Nephron progenitor cell (in vitro differentiated cells): ENCODE results near the gene SOX18.

Source experiments
- DNase-seq: peaks from one replicate; pipeline ENCODE4 v3.0.0; 2021
- H3K27ac Mint-ChIP-seq: 2 replicates; pipeline ENCODE4 v1.8.0; 2021; ENCODE audit warnings: mild to moderate bottlenecking, moderate library complexity, mixed read lengths
- H3K27me3 Mint-ChIP-seq: 2 replicates; pipeline ENCODE4 v1.8.0; 2021; ENCODE audit warnings: mild to moderate bottlenecking, low read depth, mixed read lengths; ENCODE audit not compliant: poor library complexity
- H3K36me3 Mint-ChIP-seq: 2 replicates; pipeline ENCODE4 v1.8.0; 2021; ENCODE audit warnings: low read depth, mixed read lengths
- H3K4me1 Mint-ChIP-seq: 2 replicates; pipeline ENCODE4 v1.8.0; 2021; ENCODE audit warnings: mixed read lengths
- H3K4me3 Mint-ChIP-seq: 2 replicates; pipeline ENCODE4 v1.8.0; 2021; ENCODE audit warnings: mild to moderate bottlenecking, moderate library complexity, mixed read lengths
- H3K9me3 Mint-ChIP-seq: 2 replicates; pipeline ENCODE4 v1.8.0; 2021; ENCODE audit warnings: mild to moderate bottlenecking, moderate library complexity, mixed read lengths
- TF ChIP-seq, protein P1 (sequence below): fragments of 200-600 bp; sonication (generic); IDR thresholded peaks from 2 replicates; pipeline ENCODE4 v1.5.0; 2021; ENCODE audit warnings: antibody characterized with exemption

Gene SOX18

DNA sequence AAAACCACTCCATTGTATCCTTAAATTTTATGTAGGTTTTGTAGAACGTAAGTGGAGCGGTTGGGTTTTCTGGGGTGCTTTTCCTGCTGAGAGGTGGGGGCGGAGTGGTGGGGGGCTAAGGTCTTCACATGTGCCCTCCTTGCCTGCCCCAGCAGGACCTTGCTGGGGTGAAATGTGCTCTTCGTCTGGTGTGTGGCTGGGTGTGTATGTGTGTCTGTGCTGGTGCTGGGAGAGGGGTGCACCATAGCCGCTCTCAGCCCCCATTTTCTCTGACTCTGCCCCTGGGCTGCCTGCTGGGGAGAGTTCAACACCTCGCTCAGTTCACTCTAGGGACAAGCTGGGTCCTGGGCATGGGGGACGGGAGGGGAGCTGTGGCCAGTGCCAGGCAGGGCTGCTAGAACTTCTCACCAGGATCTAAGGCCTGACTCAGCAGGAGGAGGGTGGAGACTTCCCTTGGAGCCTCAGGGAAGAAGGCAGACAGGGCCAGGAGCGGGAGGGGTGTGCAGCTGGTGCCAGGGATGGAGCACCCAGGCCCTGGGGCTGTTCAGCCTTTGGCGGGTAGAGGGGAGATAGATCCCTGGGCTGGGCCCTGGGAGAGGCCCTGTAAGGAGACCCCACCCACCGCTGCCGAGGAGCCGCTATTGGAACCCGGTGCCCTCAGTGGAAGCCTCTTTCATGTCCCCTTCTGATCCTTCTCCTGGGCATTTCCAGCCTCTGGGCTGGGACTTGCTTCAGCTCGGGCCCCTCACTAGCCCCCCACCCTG lies 4.8 kb downstream of the SOX18 start:
- Mint-ChIP-seq H3K27ac (no peak overlapping the region), H3K27me3 (peaks cover 88% of the 10 kb centered on the region), H3K9me3 (no peaks in the 10 kb centered on the region)

DNA sequence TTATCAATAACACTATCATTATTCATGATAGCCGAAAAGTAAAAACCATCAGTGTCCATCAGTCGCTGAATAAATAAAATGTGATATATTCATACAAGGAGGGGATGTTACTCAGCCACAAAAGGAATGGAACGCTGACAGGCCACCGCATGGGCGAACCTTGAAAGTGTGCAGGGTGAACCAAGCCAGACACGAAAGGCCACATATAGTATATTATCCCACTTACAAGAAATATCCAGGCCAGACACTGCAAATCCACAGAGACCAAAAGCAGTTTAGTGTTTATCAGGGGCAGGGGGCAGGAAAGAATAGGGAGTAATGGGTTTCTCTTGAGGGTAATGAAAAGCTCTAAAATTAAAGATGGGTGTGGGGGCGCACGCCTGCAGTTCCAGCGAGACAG lies 5.7 kb downstream of the SOX18 start:
- TF ChIP-seq, protein P1, sequence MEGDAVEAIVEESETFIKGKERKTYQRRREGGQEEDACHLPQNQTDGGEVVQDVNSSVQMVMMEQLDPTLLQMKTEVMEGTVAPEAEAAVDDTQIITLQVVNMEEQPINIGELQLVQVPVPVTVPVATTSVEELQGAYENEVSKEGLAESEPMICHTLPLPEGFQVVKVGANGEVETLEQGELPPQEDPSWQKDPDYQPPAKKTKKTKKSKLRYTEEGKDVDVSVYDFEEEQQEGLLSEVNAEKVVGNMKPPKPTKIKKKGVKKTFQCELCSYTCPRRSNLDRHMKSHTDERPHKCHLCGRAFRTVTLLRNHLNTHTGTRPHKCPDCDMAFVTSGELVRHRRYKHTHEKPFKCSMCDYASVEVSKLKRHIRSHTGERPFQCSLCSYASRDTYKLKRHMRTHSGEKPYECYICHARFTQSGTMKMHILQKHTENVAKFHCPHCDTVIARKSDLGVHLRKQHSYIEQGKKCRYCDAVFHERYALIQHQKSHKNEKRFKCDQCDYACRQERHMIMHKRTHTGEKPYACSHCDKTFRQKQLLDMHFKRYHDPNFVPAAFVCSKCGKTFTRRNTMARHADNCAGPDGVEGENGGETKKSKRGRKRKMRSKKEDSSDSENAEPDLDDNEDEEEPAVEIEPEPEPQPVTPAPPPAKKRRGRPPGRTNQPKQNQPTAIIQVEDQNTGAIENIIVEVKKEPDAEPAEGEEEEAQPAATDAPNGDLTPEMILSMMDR, result no peak
- Mint-ChIP-seq H3K36me3 (no peaks in the 10 kb centered on the region), H3K27me3 (peaks cover 92% of the 10 kb centered on the region), H3K4me1 (peaks cover 30% of the 10 kb centered on the region), H3K4me3 (no peak overlapping the region), H3K9me3 (no peaks in the 10 kb centered on the region), H3K27ac (no peak overlapping the region)
- DNase-seq, result no peak

More for the DNA sequence above, 4.8 kb downstream of the SOX18 start:
- no peak for DNase-seq
- TF ChIP-seq, protein P1, result no peak
- Mint-ChIP-seq H3K36me3 (no peaks in the 10 kb centered on the region), H3K4me3 (no peak overlapping the region), H3K4me1 (peaks cover 27% of the 10 kb centered on the region)

DNA sequence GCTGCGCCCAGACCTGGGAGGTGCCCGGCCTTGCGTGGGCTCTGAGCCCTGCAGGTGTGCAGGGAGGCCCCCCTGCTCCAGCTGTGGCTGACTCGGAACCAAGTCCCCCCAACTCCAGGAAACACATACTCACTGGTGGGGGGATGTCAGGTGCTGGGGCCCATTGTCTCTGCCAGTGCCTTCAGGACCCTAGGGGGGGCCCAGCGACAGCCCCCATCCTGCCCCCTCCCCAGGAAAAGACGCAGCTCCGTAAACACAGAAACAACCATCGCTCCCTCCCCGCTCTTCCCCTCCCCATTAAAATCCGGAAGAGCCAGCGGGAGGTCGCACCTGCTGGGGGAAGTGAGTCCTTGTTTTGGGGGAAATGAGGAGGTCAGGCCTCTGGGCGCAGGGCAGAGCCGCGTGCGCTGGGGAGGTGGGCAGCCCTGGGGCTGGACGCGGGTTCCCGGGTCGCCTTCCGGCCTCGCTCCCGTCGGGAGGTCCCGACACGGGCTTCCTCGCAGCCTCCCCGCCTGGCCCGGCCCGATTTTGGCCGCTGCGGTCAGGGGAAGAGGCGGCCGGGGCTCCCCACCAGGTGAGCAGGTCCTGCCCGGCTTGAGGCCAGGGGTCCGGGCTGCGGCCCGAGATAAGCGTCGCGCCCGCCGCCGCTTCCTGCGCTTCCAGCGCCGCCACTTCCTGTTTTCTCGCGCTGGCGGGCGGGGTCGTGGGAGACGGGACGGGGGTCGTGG lies 7.2 kb downstream of the SOX18 start:
- Mint-ChIP-seq H3K27ac (no peak overlapping the region), H3K9me3 (no peaks in the 10 kb centered on the region), H3K4me1 (peaks cover 30% of the 10 kb centered on the region), H3K27me3 (peaks cover 93% of the 10 kb centered on the region), H3K4me3 (peak overlapping the region; percentile 68), H3K36me3 (no peaks in the 10 kb centered on the region)
- no peak for DNase-seq
- TF ChIP-seq, protein P1, result no peak

DNA sequence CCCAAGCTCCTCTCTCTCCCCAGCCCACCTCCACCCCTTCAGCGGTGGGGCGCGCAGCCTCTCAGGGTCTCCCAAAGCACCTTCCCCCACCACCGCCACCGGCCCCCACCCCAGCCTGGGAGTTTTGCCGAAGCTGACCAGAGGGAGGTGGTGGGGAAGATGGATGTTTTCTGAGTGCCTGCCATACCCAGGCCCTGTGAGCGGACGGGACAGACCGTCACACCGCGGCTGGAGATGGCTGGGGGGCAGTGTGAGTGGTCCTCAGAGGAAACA lies 7.7 kb downstream of the SOX18 start:
- no peak overlapping the region for H3K4me3 Mint-ChIP-seq
- TF ChIP-seq, protein P1, result no peak
- peaks cover 93% of the 10 kb centered on the region for H3K27me3 Mint-ChIP-seq

DNA sequence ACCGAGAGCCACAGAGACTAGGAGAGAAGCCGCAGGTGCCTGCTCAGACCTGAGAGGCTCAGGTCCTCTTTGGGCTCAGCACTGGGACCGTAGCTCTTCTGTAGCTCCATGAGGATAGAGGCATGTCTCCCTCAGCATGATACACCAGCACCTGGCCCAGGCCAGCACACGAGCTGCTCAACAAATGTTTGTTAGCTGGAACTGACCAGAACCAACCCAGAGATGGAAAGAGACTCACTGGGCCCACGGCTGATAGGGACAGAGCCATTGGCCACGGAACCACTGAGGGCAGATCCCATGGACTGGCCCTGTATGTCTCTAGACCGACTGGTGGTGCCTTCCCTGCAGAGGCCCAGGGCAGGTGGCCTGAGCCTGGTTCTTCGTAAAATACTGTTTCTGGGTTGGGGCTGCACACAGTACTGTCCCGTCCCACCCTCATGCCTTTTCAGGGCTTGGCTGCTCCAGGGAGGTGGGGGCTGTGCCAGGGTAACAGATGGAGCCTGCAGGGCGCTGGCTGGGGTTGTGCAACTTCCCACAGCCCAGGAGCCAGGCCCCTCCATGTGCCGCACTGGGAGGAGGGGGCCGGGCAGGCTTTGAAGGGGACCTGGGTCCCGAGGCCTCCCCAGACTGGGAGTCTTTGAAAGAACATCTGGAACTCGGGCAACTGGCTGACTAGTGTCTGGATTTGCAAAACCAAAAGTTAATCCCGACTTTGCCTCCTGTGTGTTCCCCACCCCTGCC lies 8.2 kb downstream of the SOX18 start:
- peaks cover 30% of the 10 kb centered on the region for H3K4me1 Mint-ChIP-seq
- TF ChIP-seq, protein P1, result no peak
- DNase-seq, result no peak
- no peak overlapping the region for H3K27ac Mint-ChIP-seq
- peaks cover 92% of the 10 kb centered on the region for H3K27me3 Mint-ChIP-seq
- H3K36me3 Mint-ChIP-seq, result no peaks in the 10 kb centered on the region
- H3K9me3 Mint-ChIP-seq, result no peaks in the 10 kb centered on the region
- no peak overlapping the region for H3K4me3 Mint-ChIP-seq

More for the DNA sequence above, 7.7 kb downstream of the SOX18 start:
- Mint-ChIP-seq H3K9me3 (no peaks in the 10 kb centered on the region), H3K4me1 (peaks cover 30% of the 10 kb centered on the region), H3K27ac (no peak overlapping the region), H3K36me3 (no peaks in the 10 kb centered on the region)
- no peak for DNase-seq
